ENCODE measurements around the gene GSTO1. TPM values are rescaled to one million over a fixed set of nuclear protein-coding genes. Genes with fewer than 3 reads are reported as not detected.
"Not testable (repeated sequence)": the region's sequence is repeated elsewhere in the genome, so short reads cannot be mapped to it uniquely, and the experiment has no call there.

The GSTO1 gene
- total and polyA plus RNA-seq, 2 donors (not counting 1 experiment from before 2014, with no cell fraction given) = 151 to 249 TPM

GRCh38 chr10:104247513-104248146 is 7.1 kb upstream of the GSTO1 start:
- Histone ChIP-seq H3K79me2 (ENCODE audit: control insufficient read depth, insufficient read depth, low read length) (no peaks in the 10 kb centered on the region), H3K4me2 (ENCODE audit: extremely low read depth, insufficient read depth, low read length) (no peak overlapping the region), H3K27me3 (ENCODE audit: control insufficient read depth, insufficient read depth, low read length) (no peaks in the 10 kb centered on the region), H3K9ac (ENCODE audit: insufficient read depth, low read length) (no peak overlapping the region), H3K27ac (ENCODE audit: insufficient read depth, low read length) (no peak overlapping the region), H2AFZ (ENCODE audit: low read length) (no peak overlapping the region), H3K4me1 (ENCODE audit: control insufficient read depth, extremely low read depth, insufficient read depth, low read length) (no peaks in the 10 kb centered on the region), H3K4me3 (replicated peaks in 1 of 4; ENCODE audit: control extremely low read depth in 1 of 4, insufficient read depth in 1 of 4, low read depth in 3 of 4, low read length in 4 of 4) (no peak overlapping the region), H3K9me3 (ENCODE audit: control insufficient read depth, insufficient read depth, low read depth, low read length) (no peaks in the 10 kb centered on the region), H3K36me3 (ENCODE audit: control insufficient read depth, insufficient read depth, low read length) (no peaks in the 10 kb centered on the region), H4K20me1 (ENCODE audit: control insufficient read depth, extremely low read depth, insufficient read depth, low read length) (no peaks in the 10 kb centered on the region)
- peak in 1 of 2 donors; percentile 4 for DNase-seq (ENCODE audit: low read depth in 2 of 2)
- no peak for TF ChIP-seq EZH2 (IDR thresholded peaks at IDR 0.05; ENCODE audit: low read length, missing control alignments)
- TF ChIP-seq, protein P1, sequence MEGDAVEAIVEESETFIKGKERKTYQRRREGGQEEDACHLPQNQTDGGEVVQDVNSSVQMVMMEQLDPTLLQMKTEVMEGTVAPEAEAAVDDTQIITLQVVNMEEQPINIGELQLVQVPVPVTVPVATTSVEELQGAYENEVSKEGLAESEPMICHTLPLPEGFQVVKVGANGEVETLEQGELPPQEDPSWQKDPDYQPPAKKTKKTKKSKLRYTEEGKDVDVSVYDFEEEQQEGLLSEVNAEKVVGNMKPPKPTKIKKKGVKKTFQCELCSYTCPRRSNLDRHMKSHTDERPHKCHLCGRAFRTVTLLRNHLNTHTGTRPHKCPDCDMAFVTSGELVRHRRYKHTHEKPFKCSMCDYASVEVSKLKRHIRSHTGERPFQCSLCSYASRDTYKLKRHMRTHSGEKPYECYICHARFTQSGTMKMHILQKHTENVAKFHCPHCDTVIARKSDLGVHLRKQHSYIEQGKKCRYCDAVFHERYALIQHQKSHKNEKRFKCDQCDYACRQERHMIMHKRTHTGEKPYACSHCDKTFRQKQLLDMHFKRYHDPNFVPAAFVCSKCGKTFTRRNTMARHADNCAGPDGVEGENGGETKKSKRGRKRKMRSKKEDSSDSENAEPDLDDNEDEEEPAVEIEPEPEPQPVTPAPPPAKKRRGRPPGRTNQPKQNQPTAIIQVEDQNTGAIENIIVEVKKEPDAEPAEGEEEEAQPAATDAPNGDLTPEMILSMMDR (conservative IDR thresholded peaks at IDR 0.05 in 1 of 2, IDR thresholded peaks at IDR 0.05 in 1 of 2; ENCODE audit: low read depth in 1 of 2, low read length in 2 of 2) = no peak

DNA sequence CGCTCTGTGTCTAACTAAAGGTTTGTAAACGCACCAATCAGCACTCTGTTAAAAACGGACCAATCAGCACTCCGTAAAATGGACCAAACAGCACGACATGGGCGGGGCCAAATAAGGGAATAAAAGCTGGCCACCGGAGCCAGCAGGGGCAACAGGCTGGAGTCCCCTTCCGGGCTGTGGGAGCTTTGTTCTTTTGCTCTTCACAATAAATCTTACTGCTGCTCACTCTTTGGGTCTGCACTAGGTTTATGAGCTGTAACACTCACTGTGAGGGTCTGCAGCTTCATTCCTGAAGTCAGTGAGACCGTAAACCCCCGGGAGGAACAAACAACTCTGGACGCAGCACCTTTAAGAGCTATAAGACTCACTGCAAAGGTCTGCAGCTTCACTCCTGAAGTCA is 5.8 kb upstream of the GSTO1 start:
- H3K9me3 ChIP-seq (ENCODE audit: control insufficient read depth, insufficient read depth, low read depth, low read length); H3K4me2 ChIP-seq (ENCODE audit: extremely low read depth, insufficient read depth, low read length); H4K20me1 ChIP-seq (ENCODE audit: control insufficient read depth, extremely low read depth, insufficient read depth, low read length); H3K27me3 ChIP-seq (ENCODE audit: control insufficient read depth, insufficient read depth, low read length); DNase-seq (ENCODE audit: low read depth in 2 of 2); H3K36me3 ChIP-seq (ENCODE audit: control insufficient read depth, insufficient read depth, low read length); H3K27ac ChIP-seq (ENCODE audit: insufficient read depth, low read length); H3K4me3 ChIP-seq (replicated peaks in 1 of 4; ENCODE audit: control extremely low read depth in 1 of 4, insufficient read depth in 1 of 4, low read depth in 3 of 4, low read length in 4 of 4); H3K9ac ChIP-seq (ENCODE audit: insufficient read depth, low read length); H3K4me1 ChIP-seq (ENCODE audit: control insufficient read depth, extremely low read depth, insufficient read depth, low read length); H2AFZ ChIP-seq (ENCODE audit: low read length); H3K79me2 ChIP-seq (ENCODE audit: control insufficient read depth, insufficient read depth, low read length): not testable (repeated sequence)

- no peak overlapping the region for H3K4me2 ChIP-seq (ENCODE audit: extremely low read depth, insufficient read depth, low read length)
- no peaks in the 10 kb centered on the region for H3K9me3 ChIP-seq (ENCODE audit: control insufficient read depth, insufficient read depth, low read depth, low read length)
- DNase-seq (ENCODE audit: low read depth in 2 of 2) = no peak
- H3K79me2 ChIP-seq (ENCODE audit: control insufficient read depth, insufficient read depth, low read length) = peaks cover 12% of the 10 kb centered on the region
- peaks cover 5% of the 10 kb centered on the region for H3K4me1 ChIP-seq (ENCODE audit: control insufficient read depth, extremely low read depth, insufficient read depth, low read length)
- TF ChIP-seq, protein P1 (conservative IDR thresholded peaks at IDR 0.05 in 1 of 2, IDR thresholded peaks at IDR 0.05 in 1 of 2; ENCODE audit: low read depth in 1 of 2, low read length in 2 of 2) = no peak
- no peak for TF ChIP-seq EZH2 (IDR thresholded peaks at IDR 0.05; ENCODE audit: low read length, missing control alignments)
- no peak overlapping the region for H2AFZ ChIP-seq (ENCODE audit: low read length)
- H3K27ac ChIP-seq (ENCODE audit: insufficient read depth, low read length) = no peak overlapping the region
- H3K27me3 ChIP-seq (ENCODE audit: control insufficient read depth, insufficient read depth, low read length) = no peaks in the 10 kb centered on the region
- no peak overlapping the region for H3K9ac ChIP-seq (ENCODE audit: insufficient read depth, low read length)
- H3K4me3 ChIP-seq (replicated peaks in 1 of 4; ENCODE audit: control extremely low read depth in 1 of 4, insufficient read depth in 1 of 4, low read depth in 3 of 4, low read length in 4 of 4) = no peak overlapping the region
- H4K20me1 ChIP-seq (ENCODE audit: control insufficient read depth, extremely low read depth, insufficient read depth, low read length) = no peaks in the 10 kb centered on the region
- H3K36me3 ChIP-seq (ENCODE audit: control insufficient read depth, insufficient read depth, low read length) = no peaks in the 10 kb centered on the region
Measured at GRCh38 chr10:104250371-104250770, 4.3 kb upstream of the GSTO1 start.
